DMS79 (cell line): ENCODE results near the gene EDEM2.
"Not testable (repeated sequence)": the region's sequence is repeated elsewhere in the genome, so short reads cannot be mapped to it uniquely, and the experiment has no call there.

Experiments used
- DNase-seq: peaks from one replicate; lab custom pipeline; 2025; lab: John Stamatoyannopoulos, UW

EDEM2 gene

GRCh38 chr20:35129647-35130069, 17.5 kb downstream of the EDEM2 start:
- no peak for DNase-seq

- DNase-seq: no peak
Measured at GRCh38 chr20:35125753-35126152, 21.4 kb downstream of the EDEM2 start.

- no peak for DNase-seq
Measured at GRCh38 chr20:35122756-35123405, 24.3 kb downstream of the EDEM2 start.

- DNase-seq: no peak
Measured at GRCh38 chr20:35121186-35121585, 25.9 kb downstream of the EDEM2 start.

- DNase-seq: no peak
Measured at GRCh38 chr20:35120012-35120701, 27.0 kb downstream of the EDEM2 start.

GRCh38 chr20:35117629-35118028, 29.5 kb downstream of the EDEM2 start:
- no peak for DNase-seq

GRCh38 chr20:35117196-35117595, 29.9 kb downstream of the EDEM2 start:
- DNase-seq: no peak

GRCh38 chr20:35116258-35116657, 30.9 kb downstream of the EDEM2 start:
- no peak for DNase-seq

- DNase-seq: no peak
Measured at GRCh38 chr20:35115606-35116005, 31.5 kb downstream of the EDEM2 start.

GRCh38 chr20:35112276-35112675, 34.9 kb downstream of the EDEM2 start:
- not testable (repeated sequence) for DNase-seq

GRCh38 chr20:35111141-35111888, 35.8 kb downstream of the EDEM2 start:
- no peak for DNase-seq

GRCh38 chr20:35108921-35109320, 38.2 kb downstream of the EDEM2 start:
- DNase-seq: no peak

GRCh38 chr20:35106827-35107380, 40.2 kb downstream of the EDEM2 start:
- DNase-seq: no peak

GRCh38 chr20:35104685-35105295, 42.3 kb downstream of the EDEM2 start:
- DNase-seq: no peak

GRCh38 chr20:35101620-35102019, 45.5 kb downstream of the EDEM2 start:
- DNase-seq: no peak

- no peak for DNase-seq
Measured at GRCh38 chr20:35093267-35093884, 53.8 kb downstream of the EDEM2 start.

- peak; percentile 58 for DNase-seq
Measured at GRCh38 chr20:35092524-35093266, 54.4 kb downstream of the EDEM2 start, which contains the start of gene TRPC4AP. Gene TRPC4AP, minus strand, starts transcription at chr20:35092807. Its CDS starts 26 bp downstream, at chr20:35092781.

- no peak for DNase-seq
Measured at GRCh38 chr20:35091816-35092523, 55.2 kb downstream of the EDEM2 start.

GRCh38 chr20:35088231-35089145, 58.6 kb downstream of the EDEM2 start:
- DNase-seq: no peak
